Neutrophil (primary cell): ENCODE data around the gene EXOC3.

Source experiments
- H3K27ac ChIP-seq: fragments of 200-600 bp; sonication (generic); 2 replicates; pipeline ENCODE4 v1.5.1; 2016; ENCODE audit warnings: mild to moderate bottlenecking, moderate library complexity
- H3K27me3 ChIP-seq: fragments of 200-600 bp; sonication (generic); 2 replicates; pipeline ENCODE4 v1.6.0; 2016; ENCODE audit warnings: mild to moderate bottlenecking
- H3K36me3 ChIP-seq: fragments of 200-600 bp; sonication (generic); 2 replicates; pipeline ENCODE4 v1.5.1; 2017
- H3K4me1 ChIP-seq, 2 experiments: fragments of 200-600 bp in 1 of 2; sonication (generic) in 1 of 2; 1 replicate in 1 of 2; 2 replicates in 1 of 2; pipeline versions ENCODE4 v1.5.1 to v1.6.1; 2013 to 2016; ENCODE audit warnings: low read depth in 1 of 2, low read length in 1 of 2, mild to moderate bottlenecking in 1 of 2, moderate library complexity in 1 of 2; ENCODE audit not compliant: control insufficient read depth in 1 of 2, insufficient read depth in 1 of 2
- H3K4me3 ChIP-seq, 2 experiments: fragments of 200-600 bp in 1 of 2; sonication (generic) in 1 of 2; 1 replicate in 1 of 2; 2 replicates in 1 of 2; pipeline ENCODE4 v1.5.1; 2013 to 2016; ENCODE audit warnings: low read depth in 1 of 2, low read length in 1 of 2, mild to moderate bottlenecking in 1 of 2, moderate library complexity in 1 of 2
- H3K9me3 ChIP-seq: fragments of 200-600 bp; sonication (generic); 2 replicates; pipeline ENCODE4 v1.5.1; 2016
- CTCF ChIP-seq: fragments of 200-600 bp; sonication (generic); IDR thresholded peaks from 2 replicates; pipeline ENCODE4 v1.5.1; 2016; ENCODE audit warnings: antibody characterized with exemption

Gene EXOC3

GRCh38 chr5:441996-442334, 1.0 kb upstream of the EXOC3 start:
- H3K4me3 ChIP-seq: peak overlapping the region; percentile 70 to 84
- H3K27ac ChIP-seq: peak overlapping the region; percentile 82

GRCh38 chr5:443239-444151, 519 bp downstream of the EXOC3 start:
- Histone ChIP-seq H3K4me1 (peaks cover 43 to 44% of the 10 kb centered on the region in 2 experiments), H3K36me3 (peaks cover 32% of the 10 kb centered on the region), H3K4me3 (peak overlapping the region; percentile 70 to 84), H3K9me3 (no peaks in the 10 kb centered on the region), H3K27ac (peak overlapping the region; percentile 82), H3K27me3 (peaks cover 3% of the 10 kb centered on the region)
- no peak for TF ChIP-seq CTCF

More at GRCh38 chr5:441996-442334, 1.0 kb upstream of the EXOC3 start:
- Histone ChIP-seq H3K9me3 (no peaks in the 10 kb centered on the region), H3K27me3 (peaks cover 3% of the 10 kb centered on the region), H3K4me1 (peaks cover 28 to 29% of the 10 kb centered on the region in 2 experiments), H3K36me3 (peaks cover 17% of the 10 kb centered on the region)
- TF ChIP-seq CTCF: no peak

DNA sequence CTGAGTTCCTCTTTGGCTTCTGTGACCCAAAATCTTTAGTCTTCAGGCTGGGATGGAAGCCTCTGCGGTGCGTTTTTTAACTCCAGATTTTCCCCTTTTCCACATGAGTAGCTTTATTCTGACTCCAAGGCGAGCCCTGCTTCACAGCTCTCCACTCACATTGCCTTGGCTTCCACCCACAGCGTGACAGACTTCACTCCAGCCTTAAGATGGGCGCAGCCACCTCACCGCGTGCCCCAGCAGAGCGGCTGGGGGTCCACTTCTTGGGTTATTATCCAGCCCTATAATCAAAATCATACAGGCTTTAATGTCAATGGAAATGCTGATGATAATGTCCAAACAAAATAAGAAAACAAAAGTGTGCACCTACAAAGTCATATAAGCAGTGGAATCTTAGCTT, 1.2 kb downstream of the EXOC3 start:
- Histone ChIP-seq H3K27ac (peak overlapping the region; percentile 82), H3K4me1 (peaks cover 49% of the 10 kb centered on the region in 2 experiments), H3K9me3 (no peaks in the 10 kb centered on the region), H3K4me3 (peak overlapping the region; percentile 70 to 84), H3K36me3 (peaks cover 40% of the 10 kb centered on the region), H3K27me3 (peaks cover 3% of the 10 kb centered on the region)
- TF ChIP-seq CTCF: no peak

DNA sequence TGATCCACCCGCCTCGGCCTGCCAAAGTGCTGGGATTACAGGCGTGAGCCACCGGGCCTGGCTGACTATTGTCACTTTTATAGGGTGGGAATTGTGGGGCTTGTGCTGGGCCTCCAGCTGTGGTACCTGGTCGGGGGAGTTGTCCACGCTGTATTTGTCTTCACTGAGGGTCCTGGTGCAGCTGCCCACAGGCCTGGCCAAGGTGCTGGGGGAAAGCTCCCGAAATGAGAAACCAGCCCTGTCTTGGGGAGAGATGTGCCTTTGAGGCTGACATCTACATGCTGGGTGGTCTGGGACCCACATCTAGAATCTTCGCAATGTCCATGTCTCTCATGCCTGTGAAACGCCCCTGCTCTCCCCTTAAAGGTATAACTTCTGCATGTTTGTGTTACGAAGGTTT, 2.6 kb downstream of the EXOC3 start:
- no peaks in the 10 kb centered on the region for H3K9me3 ChIP-seq
- no peak overlapping the region for H3K4me3 ChIP-seq
- peaks cover 3% of the 10 kb centered on the region for H3K27me3 ChIP-seq
- peaks cover 49% of the 10 kb centered on the region in 2 experiments for H3K4me1 ChIP-seq
- H3K27ac ChIP-seq: peak overlapping the region; percentile 93
- H3K36me3 ChIP-seq: peaks cover 53% of the 10 kb centered on the region
- no peak for TF ChIP-seq CTCF

DNA sequence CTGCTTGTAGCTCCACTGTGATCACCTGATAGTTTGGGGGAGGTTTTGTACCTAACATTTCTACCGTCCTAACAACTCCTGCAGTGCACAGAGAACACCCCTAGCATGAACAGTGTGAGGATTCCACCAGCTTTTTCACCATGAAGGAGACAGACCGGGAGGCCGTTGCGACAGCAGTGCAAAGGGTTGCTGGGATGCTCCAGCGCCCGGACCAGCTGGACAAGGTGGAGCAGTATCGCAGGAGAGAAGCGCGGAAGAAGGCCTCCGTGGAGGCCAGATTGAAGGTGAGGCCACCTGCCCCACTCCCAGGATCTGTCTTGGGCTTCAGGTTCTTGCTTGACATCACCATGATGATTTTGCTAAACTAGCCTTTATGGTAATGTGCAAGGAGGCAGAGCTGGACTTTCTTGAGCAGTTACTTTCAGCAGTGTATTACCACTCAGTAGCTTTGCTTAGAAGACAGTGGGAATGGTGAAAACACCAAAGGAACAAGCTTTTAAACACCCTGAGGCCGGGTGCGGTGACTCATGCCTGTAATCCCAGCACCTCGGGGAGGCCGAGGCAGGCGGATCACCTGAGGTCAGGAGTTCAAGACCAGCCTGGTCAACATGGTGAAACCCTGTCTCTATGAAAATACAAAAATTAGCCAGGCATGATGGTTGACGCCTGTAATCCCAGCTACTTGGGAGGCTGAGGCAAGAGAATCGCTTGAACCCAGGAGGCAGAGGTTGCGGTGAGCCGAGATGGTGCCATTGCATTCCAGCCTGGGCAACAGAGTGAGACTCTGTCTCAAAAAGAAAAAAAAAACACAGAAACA, 3.3 kb downstream of the EXOC3 start:
- no peaks in the 10 kb centered on the region for H3K9me3 ChIP-seq
- no peak for TF ChIP-seq CTCF
- H3K27ac ChIP-seq: peak overlapping the region; percentile 93
- peaks cover 58% of the 10 kb centered on the region for H3K36me3 ChIP-seq
- no peak overlapping the region for H3K4me3 ChIP-seq
- H3K27me3 ChIP-seq: no peaks in the 10 kb centered on the region
- peaks cover 49% of the 10 kb centered on the region in 2 experiments for H3K4me1 ChIP-seq
